Uterus (tissue), 4 donors: ENCODE results near the gene SLC25A26. TPM values are rescaled to one million over a fixed set of nuclear protein-coding genes. Genes with fewer than 3 reads are reported as not detected.

Experiments
- DNase-seq, 2 donors: peaks; one replicate each; pipeline ENCODE4 v3.0.0-alpha.2; 2019 to 2020
- H3K27ac ChIP-seq, 2 donors: fragments of 200-600 bp; sonication (generic); 1 replicate in 1 of 2; 2 replicates in 1 of 2; pipeline ENCODE4 v1.5.1; 2016 to 2018
- H3K27me3 ChIP-seq, 2 donors: fragments of 200-600 bp; sonication (generic); one replicate each; pipeline ENCODE4 v1.5.1; 2018 to 2019; ENCODE audit warnings: control low read depth in 1 of 2
- H3K36me3 ChIP-seq, 2 donors: fragments of 200-600 bp; sonication (generic); one replicate each; pipeline ENCODE4 v1.5.1; 2019; ENCODE audit warnings: control low read depth in 1 of 2
- H3K4me1 ChIP-seq, 2 donors: fragments of 200-600 bp; sonication (generic); one replicate each; pipeline ENCODE4 v1.5.1; 2018 to 2019; ENCODE audit warnings: control low read depth in 1 of 2
- H3K4me3 ChIP-seq, 2 donors: fragments of 200-600 bp; sonication (generic); 1 replicate in 1 of 2; 2 replicates in 1 of 2; pipeline ENCODE4 v1.5.1; 2018 to 2019; ENCODE audit warnings: mild to moderate bottlenecking in 1 of 2
- H3K9me3 ChIP-seq, 2 donors: fragments of 200-600 bp; sonication (generic); one replicate each; pipeline ENCODE4 v1.5.1; 2019; ENCODE audit warnings: control low read depth in 1 of 2
- POLR2A ChIP-seq, 2 donors: fragments of 450-650 bp; IDR thresholded peaks; one replicate each; pipeline ENCODE4 v1.6.1; 2016; ENCODE audit warnings: antibody characterized with exemption in 2 of 2, mild to moderate bottlenecking in 1 of 2, moderate library complexity in 1 of 2
- intact Hi-C: fragments of 100-400 bp; cut with DNase I; formaldehyde crosslinking; loops from one replicate; pipeline ENCODE4 v1.15.1; 2023; ENCODE audit warnings: low total_unique reads
- total RNA-seq, 4 donors: library from RNA; depleted of rRNA in 3 of 4; stranded (reverse); fragments of >200 nt in 3 of 4; gene quantifications; one replicate each; pipeline versions ENCODE4 v1.1.0 to v1.2.4, GENCODE V29; 2014 to 2023
- TF ChIP-seq, protein P1 (sequence below), 4 experiments: fragments of 200-600 bp in 2 of 4; fragments of 450-650 bp in 2 of 4; sonication (generic) in 2 of 4; IDR thresholded peaks; one replicate each; pipeline ENCODE4 v1.5.1; 2016 to 2019; ENCODE audit warnings: antibody characterized with exemption in 4 of 4, mild to moderate bottlenecking in 2 of 4, moderate library complexity in 1 of 4
- donor health status: DM: yes; HTN: yes; CAD: no.

SLC25A26 gene
- total RNA-seq, 4 donors from 2014 or later = 10.6 to 24.9 (median 17.8) TPM

DNA sequence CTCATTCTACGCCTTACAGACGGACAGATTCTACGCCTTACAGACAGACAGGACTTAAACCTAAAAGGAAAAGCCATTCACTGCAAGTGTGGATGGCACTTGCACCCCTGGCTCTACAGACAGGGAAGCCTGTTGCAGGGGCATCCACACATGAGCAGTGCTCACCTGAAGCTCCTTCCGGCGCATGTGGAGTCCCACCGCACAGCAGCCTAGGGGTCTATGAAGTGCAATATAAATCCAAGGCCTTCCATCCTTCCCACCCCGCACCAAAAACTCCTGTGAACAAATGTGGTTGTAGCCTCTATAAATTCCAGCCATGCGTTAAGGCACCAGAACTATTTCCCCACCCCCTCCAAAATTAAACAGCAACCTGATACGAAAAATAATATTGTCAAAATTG is 158.8 kb downstream of the SLC25A26 start:
- no peaks in the 10 kb centered on the region for H3K4me1 ChIP-seq
- intact Hi-C loops = no loop called here
- no peaks in the 10 kb centered on the region for H3K36me3 ChIP-seq
- H3K27me3 ChIP-seq = no peaks in the 10 kb centered on the region
- DNase-seq = no peak
- no peaks in the 10 kb centered on the region for H3K9me3 ChIP-seq
- TF ChIP-seq POLR2A (IDR thresholded peaks at IDR 0.05) = no peak
- TF ChIP-seq, protein P1, sequence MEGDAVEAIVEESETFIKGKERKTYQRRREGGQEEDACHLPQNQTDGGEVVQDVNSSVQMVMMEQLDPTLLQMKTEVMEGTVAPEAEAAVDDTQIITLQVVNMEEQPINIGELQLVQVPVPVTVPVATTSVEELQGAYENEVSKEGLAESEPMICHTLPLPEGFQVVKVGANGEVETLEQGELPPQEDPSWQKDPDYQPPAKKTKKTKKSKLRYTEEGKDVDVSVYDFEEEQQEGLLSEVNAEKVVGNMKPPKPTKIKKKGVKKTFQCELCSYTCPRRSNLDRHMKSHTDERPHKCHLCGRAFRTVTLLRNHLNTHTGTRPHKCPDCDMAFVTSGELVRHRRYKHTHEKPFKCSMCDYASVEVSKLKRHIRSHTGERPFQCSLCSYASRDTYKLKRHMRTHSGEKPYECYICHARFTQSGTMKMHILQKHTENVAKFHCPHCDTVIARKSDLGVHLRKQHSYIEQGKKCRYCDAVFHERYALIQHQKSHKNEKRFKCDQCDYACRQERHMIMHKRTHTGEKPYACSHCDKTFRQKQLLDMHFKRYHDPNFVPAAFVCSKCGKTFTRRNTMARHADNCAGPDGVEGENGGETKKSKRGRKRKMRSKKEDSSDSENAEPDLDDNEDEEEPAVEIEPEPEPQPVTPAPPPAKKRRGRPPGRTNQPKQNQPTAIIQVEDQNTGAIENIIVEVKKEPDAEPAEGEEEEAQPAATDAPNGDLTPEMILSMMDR (IDR thresholded peaks at IDR 0.05) = no peak
- no peak overlapping the region for H3K27ac ChIP-seq
- H3K4me3 ChIP-seq = no peak overlapping the region

DNA sequence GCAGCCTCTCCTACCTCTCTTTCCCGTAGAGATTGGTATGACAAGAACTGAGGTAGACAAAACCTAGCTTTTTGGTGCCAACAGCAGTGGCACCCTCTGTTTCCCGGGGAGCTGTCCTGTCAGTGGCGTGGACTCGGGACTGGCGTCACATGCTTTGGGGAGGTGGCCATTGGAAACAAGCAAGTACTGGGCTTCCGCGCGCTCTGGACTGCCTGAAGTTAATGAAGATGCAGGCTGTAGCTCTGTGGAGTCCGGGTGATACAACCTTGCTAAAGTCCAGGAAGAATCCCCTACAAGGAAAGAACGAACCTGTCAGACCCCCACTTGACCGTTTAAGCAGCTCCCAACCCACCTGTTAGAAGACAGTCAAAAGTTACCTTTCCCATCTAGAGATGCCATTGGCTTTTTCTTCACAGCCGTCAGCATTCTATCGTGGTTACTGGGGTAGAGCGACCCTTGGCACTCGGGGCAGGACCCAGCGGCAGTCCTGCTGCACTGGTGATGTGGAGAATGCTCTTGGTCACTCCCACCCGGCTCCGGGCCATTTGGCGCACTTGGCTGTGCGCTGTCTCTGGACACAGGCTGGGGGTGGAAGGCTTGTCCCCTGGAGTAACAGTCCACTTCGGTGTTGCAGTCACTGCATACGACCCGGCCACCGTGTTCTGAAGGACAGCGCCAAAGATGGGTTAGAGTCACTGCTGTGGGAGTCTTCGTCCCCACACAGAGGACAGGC is 159.6 kb downstream of the SLC25A26 start:
- intact Hi-C loops = no loop called here
- H3K4me1 ChIP-seq = no peaks in the 10 kb centered on the region
- no peaks in the 10 kb centered on the region for H3K27me3 ChIP-seq
- no peaks in the 10 kb centered on the region for H3K36me3 ChIP-seq
- no peak overlapping the region for H3K4me3 ChIP-seq
- no peaks in the 10 kb centered on the region for H3K9me3 ChIP-seq
- no peak overlapping the region for H3K27ac ChIP-seq
- TF ChIP-seq POLR2A (IDR thresholded peaks at IDR 0.05) = no peak
- TF ChIP-seq, protein P1 (IDR thresholded peaks at IDR 0.05) = no peak
- no peak for DNase-seq

DNA sequence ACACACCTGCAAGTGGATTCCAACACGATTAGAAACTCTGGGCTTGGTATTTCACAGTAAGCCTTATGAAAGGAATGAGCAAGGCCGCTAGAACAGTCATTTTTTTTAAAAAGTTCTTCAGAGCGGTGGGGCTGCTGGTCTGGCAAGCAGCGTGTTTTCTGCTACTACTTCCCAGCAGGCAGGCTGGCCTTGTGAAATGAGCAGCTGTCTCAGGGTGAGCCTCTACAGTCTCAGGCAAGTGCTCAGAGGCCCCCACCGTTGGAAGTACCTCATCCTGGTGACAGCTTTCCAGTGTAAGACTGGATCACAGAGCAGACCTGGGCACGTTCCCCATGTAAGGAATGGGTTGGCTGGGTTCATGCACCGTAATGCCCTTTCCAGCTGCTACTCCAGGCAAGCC is 160.8 kb downstream of the SLC25A26 start:
- Histone ChIP-seq H3K27ac (no peak overlapping the region), H3K27me3 (no peaks in the 10 kb centered on the region), H3K4me1 (no peaks in the 10 kb centered on the region), H3K4me3 (no peak overlapping the region), H3K36me3 (no peaks in the 10 kb centered on the region), H3K9me3 (no peaks in the 10 kb centered on the region)
- TF ChIP-seq, protein P1 (IDR thresholded peaks at IDR 0.05) = no peak
- no peak for TF ChIP-seq POLR2A (IDR thresholded peaks at IDR 0.05)
- DNase-seq = no peak
- intact Hi-C loops = no loop called here

DNA sequence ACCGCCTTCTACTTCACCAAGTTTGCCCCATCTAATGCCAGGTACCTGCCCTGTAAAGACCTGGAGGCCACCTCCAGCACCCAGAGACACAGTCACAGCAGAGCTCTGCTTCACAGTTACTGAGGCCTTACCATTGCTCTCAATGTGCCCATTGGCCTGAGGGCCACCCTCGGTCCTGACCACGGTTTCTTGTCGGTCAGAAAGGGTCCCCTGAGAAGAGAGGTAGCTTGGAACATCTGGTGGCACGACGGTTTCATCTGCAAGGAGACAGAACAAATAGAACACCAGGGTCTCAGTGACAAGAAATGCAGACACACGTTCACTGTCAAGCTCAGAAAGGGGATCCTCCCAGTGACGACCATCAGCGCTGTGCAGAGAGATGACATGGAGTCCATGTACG is 161.3 kb downstream of the SLC25A26 start:
- Histone ChIP-seq H3K4me1 (no peaks in the 10 kb centered on the region), H3K36me3 (no peaks in the 10 kb centered on the region), H3K4me3 (no peak overlapping the region), H3K27me3 (no peaks in the 10 kb centered on the region), H3K27ac (no peak overlapping the region), H3K9me3 (no peaks in the 10 kb centered on the region)
- TF ChIP-seq POLR2A (IDR thresholded peaks at IDR 0.05) = no peak
- TF ChIP-seq, protein P1 (IDR thresholded peaks at IDR 0.05) = no peak
- DNase-seq = no peak
- intact Hi-C loops = no loop called here

DNA sequence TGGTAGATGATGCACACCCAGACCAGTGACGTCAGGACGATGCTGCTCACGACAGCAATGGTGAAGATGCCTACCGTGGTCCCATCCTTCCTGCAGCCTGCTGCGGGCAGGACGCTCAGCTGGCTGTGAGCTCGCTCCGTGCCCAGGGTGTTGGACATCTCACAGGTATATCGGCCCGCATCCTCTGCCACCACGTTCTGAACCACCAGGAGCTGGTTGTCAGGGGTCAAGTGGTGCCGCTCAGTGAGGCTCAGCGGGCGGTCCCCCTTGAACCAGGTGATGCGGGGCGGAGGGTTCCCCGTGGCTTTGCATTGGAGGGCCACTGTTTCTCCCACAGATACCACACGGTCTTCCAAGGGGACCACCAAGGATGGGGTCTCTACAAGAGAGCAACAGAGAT is 162.2 kb downstream of the SLC25A26 start:
- TF ChIP-seq, protein P1 (IDR thresholded peaks at IDR 0.05) = no peak
- TF ChIP-seq POLR2A (IDR thresholded peaks at IDR 0.05) = no peak
- intact Hi-C loops = no loop called here
- Histone ChIP-seq H3K4me1 (no peaks in the 10 kb centered on the region), H3K36me3 (no peaks in the 10 kb centered on the region), H3K4me3 (no peak overlapping the region), H3K27ac (no peak overlapping the region), H3K27me3 (no peaks in the 10 kb centered on the region), H3K9me3 (no peaks in the 10 kb centered on the region)
- DNase-seq = no peak
